Renal cortex interstitium (tissue), 11 donors: ENCODE results near the gene MARK1. TPM values are rescaled to one million over a fixed set of nuclear protein-coding genes. Genes with fewer than 3 reads are reported as not detected.
A peak's percentile ranks its signal among the peaks of the same experiment; 100 is the strongest.
"Not testable (repeated sequence)": the region's sequence is repeated elsewhere in the genome, so short reads cannot be mapped to it uniquely, and the experiment has no call there.

Experiments used
- DNase-seq, 11 donors: peaks; one replicate each; pipeline ENCODE4 v3.0.0-alpha.2; 2013; ENCODE audit warnings: low read depth in 9 of 11, low spot score in 4 of 11; ENCODE audit errors: extremely low read depth in 1 of 11
- polyA plus RNA-seq, 3 donors: library from polyadenylated mRNA; unstranded; fragments of 120-200 nt; gene quantifications; one replicate each; pipeline ENCODE4 v1.2.1, GENCODE V29; 2013; ENCODE audit not compliant: insufficient read length in 3 of 3

Gene MARK1
- polyA plus RNA-seq, 3 donors = 8.9 to 10.9 (median 9.2) TPM

DNA sequence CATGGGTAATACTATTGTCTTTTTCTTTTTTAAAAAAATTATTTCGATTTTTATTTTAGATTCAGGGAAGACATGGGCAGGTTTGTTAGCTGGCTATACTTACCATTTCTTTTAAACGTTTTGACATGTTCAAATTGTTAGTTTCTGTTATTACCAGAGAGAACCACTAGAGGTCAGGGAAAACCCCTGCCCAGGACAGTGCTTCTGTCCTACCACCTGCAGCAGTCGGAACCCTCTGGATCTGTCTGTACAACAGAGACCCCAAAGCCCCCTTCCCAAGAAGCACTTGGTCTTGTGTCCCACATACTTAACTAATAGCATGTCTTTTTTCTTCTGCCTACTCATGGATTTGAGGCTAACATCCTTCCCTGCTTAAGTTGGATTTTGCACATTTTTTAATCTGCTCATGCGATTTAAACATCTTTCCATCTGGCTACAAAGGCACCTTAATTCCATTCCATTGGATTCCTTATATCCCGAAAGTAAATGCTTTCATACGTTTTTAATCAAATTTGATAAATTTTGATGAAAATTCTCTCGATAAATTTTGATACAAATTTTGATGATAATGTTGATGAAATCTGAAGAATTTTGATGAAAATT lies 152.2 kb downstream of the MARK1 start:
- DNase-seq = peak in 5 of 11 donors; percentile 8 to 36 (median 23)

DNA sequence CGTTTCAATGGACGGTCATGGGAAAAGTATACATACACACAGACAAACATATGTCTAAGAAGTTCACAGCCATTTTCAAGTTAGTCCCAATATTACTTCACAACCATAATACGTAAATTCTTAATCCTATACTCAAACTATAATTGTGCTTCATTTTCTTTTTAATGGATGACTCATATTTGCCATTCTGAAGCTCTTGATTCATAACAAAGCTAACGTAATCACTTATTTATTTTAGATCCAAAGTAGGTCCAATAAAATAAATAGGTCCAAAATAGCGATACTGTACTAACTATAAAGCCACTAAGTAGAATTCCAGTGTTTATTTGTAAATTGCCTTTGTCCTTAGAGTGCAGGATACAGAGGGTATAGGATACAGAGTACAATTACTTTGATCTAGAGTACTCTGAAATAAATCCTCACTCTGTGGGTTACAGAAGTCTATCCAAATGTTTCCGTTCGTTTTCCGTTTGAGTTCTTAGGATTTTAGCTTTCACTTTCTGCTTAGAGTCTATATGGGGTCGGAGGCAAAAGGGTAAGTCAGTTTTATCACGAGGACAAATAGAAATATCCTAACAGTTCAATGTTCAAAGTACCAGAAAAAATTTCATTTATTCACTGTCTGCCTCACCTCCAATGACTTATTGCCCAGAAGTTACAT lies 153.4 kb downstream of the MARK1 start:
- DNase-seq = no peak

DNA sequence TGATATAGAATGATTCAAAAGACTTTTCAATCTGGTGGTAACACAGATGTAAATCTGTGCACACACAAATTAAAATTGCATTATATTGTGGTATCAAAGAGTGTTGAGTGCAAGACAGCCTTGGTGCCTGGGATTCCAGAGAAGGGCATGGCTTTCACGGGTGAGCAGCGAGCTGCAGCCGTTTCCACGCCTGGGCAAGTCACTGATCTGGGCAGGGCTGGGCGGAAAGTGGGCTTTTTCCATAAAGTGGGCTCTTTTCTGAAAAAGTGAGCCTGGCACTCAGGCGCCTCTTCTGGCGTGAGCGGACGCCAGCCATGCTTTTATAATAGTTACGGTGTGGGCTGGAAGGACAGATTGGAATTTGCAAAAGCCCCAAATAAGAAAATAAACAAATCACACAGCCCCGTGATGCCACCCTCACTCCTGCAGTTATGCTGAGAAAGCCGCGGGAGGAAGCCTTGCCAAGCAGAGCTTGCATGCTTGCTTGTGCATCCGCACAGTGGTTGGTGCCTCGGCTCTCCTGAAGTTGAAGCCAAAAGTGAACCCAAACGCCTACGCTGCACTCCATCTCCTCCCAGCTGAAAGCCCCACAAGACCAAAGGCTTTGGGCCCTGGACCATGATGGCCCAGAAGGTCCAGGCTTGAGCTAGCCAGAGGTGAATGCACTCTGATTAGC lies 155.1 kb downstream of the MARK1 start:
- DNase-seq = no peak

DNA sequence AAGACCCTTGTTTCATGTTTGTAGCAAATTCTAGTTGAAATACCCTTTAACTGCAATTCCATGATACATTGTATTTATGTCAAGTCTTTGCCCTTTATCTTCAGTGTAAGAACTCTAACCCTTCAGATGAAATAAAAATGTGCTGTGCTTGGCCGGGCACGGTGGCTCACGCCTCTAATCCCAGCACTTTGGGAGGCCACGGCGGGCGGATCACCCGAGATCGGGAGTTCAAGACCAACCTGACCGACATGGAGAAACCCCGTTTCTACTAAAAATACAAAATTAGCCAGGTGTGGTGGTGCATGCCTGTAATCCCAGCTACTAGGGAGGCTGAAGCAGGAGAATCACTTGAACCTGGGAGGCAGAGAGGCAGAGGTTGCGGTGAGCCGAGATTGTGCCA lies 155.8 kb downstream of the MARK1 start:
- not testable (repeated sequence) for DNase-seq

DNA sequence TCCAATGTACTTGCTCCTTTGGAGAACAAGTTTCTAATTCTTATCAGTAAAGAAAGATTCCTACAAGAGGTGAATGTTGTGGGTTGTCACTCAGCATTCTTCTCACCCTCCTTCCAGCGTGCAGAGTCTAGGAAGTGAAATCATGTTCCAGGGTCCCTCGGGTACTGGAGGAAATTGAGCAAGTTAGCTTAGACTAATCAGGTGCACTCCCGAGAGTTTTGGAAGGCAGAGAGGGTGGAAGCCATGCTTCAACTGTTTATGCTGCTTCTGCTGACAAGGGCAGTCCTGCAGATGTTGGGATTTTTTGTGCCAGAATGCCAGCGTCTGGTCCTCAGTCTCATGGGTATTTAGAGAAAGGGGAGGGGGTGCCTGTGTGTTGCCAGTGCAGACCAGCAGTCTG lies 157.0 kb downstream of the MARK1 start:
- no peak for DNase-seq

DNA sequence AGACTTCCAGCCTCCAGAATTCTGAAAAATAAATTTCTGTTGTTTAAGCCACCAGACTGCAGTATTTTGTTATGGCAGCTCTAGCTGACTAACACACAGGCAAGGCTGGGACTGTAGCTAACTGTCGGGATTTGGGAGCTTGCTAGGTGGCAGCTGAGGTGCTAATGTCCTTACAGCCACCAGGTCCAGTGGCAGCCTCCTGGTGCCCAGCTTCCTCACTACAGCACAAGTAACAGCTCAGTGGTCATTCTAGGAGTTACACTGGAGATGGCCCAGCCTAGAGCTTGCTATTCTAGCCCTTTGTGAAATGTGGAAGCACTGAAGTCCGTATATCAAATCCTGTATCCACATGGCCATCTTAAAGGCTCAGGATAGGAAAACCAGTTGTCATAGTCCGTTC lies 157.9 kb downstream of the MARK1 start:
- no peak for DNase-seq

DNA sequence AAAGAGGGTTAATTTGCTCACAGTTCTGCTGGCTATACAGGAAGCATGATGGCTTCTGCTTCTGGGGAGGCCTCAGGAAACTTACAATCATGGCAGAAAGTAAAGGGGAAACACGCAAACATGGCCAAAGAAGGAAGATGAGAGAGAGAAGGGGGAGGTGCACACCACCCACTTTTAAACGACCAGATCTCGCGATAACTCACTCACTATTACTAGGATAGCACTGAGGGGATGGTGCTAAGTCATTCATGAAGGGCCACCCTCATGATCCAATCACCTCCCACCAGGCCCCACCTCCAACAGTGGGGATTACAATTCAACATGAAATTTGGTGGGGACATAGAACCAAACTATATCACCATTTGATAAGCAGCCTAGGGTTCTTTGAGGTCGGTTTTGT lies 159.9 kb downstream of the MARK1 start:
- no peak for DNase-seq

DNA sequence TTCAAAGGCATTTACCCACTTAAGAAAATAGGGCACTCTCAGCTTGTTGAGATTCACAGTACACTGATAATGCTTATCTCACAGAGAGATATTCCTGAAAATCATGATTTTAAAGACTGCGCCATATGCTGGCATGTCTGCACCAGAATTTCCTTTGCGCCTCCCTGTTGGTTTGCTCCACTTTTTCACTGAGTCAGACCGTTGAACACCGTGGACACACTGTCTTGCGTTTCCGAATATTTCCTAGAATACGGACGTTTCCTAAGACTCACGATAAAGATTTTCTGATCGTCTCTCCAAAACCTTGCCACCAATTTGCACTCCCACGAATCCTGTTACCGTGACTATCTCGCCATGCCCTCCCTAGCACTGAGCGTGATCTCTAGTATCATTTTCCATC lies 161.7 kb downstream of the MARK1 start:
- DNase-seq = no peak

DNA sequence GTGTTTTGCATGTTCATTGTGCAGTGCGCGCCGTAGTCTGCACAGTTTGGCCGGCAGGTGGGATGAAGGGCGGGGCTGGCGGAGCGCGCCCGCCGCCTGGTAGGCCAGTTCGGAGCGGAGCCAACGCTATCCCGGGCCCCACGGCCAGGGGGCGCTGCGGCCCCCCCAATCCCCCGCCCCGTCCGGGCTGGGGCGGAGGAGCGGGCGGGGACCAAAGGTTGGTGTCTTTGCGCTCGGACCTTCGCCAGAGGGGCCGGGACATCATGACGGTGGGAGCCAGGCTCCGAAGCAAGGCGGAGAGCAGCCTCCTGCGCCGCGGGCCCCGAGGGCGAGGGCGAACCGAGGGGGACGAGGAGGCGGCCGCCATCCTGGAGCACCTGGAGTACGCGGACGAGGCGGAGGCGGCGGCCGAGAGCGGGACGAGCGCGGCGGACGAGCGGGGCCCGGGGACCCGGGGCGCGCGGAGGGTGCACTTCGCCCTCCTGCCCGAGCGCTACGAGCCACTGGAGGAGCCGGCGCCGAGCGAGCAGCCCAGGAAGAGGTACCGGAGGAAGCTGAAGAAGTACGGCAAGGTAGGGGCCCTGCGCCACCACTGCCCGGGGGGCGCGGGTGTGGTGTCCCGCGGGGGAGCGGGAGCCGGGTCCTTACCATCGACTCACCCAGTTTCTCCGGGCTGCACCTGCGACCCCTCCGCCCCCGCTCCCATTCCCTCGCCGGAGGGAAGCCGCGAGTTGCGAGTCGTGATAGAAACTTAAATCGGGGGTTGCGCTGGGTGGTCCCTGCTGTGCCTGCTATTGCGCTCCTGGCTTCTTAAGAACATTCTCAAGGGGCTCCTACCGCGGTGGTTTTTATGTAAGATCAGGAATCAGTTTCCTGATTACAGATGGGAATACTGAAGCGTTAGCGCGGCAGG lies 162.5 kb downstream of the MARK1 start, which contains the start of gene C1orf115:
TSS of gene C1orf115 (plus strand) at position 224 of the 913 bp plus-strand sequence. CDS start at position 264, 40 bp downstream.
- DNase-seq = peak; percentile 43 to 77 (median 70)

DNA sequence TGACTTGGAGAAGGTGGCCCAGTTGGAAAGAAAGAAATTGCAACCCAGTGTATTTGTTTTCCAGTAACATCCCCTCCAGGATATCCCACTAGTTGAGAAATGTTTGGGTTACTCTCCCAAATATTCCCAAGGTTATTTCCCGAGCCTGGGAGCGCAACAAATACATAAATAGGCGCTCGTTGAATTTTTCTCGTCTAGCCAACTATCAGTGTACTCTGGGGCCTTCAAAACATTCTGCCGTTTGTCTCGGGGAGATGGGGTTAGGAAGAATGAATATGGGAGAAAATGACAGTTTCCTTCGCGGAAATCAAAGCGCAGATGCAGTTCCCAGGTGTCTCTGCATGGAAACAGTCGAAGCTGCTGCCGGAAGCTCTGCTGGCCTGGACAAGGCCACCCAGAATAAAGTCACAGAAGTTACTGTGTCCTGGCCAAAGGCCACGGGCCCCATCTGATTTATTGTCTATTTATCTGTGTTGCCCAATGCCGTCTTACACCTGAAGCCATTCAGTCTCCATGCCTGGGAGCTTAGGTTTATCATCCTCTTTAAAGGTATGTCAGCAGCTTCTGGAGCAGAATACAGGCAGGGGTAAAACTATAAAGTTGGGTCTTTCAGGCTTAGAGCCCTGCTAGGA lies 163.2 kb downstream of the MARK1 start:
- no peak for DNase-seq

DNA sequence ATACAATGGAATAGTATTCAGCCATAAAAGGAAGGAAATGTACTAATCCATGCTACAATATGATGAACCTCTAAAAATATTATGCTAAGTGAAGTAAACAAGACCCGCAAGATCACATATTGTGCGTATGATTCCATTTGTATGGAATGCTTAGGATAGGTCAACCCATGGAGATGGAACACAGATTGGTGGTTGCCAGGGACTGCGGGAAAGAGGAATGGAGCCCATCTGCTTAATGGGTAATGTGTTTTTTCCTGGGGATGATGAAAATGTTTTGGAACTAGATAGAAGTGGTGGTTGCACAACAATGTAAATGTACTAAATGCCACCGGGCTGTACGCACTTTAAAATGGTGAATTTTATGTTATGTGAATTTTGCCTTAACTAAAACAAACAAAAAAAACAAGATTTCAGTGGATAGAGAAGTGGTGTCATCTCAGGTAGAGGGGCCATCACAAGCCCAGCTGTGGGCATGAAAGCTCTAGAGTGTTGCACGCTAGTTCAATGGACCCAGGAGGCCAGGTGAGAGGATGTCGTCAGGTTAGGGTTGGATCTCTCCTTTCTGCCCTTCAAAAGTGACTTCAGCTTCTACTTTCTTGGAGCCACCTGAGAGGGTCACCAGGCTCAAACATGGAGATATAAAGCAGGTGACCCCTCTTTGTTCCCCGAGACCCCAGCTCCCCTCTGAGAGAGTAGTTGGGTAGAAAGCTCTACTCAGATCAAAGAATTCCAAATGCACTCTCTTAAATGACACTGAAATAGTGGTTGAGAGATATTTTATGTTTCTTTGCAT lies 164.7 kb downstream of the MARK1 start:
- DNase-seq = no peak

DNA sequence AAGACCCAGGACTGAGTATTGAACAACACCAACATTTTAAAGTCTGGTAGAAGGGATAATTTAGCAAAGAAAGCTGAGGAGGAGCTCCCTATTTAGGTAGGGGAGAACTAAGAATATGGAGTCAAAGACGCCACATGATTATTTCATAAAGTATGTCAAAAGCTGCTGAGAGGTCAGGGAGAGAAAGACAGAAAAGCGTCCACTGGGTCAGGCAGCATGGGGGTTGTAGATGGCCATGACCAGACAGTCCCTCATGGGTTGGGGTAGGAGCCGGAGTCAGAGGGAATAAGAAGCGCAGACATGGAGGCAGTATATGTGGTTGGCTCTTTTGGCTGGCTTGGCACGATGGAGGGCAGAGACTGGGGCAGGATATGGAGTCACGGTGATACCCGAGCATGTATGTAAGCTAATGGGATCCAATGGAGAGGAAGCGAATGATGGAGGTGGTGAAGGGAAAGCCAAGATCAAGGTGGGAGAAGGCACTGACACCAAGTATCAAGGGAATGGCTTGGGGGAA lies 167.0 kb downstream of the MARK1 start:
- DNase-seq = no peak

DNA sequence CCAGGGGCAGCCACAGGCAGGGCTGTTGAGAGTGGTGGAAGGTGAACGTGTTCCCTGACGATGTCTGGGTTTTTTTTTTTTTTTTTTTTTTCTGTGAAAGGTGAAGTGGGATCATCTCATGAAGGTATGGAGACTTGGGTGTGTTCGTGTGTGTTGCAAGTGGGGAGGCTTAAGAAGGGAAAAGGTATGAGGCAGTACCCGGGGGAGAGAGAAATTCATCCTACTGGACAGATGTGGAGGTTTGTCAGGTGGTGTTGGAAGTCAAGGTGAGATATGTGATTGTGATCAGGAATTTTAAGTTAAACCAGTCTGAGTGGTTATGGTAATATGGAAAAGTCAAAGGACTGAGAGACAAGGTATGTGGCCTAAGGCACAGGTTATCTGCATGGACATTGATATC lies 167.5 kb downstream of the MARK1 start:
- DNase-seq = no peak

DNA sequence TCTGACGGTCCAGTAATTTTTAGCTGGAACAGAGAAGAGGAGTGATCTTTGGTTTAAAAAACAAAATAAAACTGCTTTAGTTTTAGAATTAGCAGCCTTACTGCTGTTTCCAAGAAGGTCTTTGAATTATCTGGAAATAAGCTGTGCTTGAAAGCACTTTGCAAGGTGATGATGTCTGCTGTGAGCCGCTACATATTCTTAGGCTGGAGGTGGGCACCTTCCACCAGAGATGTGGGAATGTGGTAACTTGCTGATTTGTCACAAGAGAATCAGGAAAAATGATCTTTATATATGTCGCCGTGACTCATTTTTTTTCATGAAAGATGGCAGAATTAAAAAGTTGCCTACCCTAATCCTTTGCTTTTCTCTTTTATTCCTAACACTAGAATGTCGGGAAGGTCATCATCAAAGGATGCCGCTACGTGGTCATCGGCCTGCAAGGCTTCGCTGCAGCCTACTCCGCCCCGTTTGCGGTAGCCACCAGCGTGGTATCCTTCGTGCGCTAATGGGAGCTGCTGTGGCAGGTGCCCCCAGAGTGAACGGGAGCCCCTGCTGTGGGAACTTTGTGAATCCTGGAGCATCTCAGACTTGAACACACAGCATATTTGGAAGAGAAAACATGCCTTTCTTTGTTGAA lies 168.4 kb downstream of the MARK1 start:
- DNase-seq = no peak

DNA sequence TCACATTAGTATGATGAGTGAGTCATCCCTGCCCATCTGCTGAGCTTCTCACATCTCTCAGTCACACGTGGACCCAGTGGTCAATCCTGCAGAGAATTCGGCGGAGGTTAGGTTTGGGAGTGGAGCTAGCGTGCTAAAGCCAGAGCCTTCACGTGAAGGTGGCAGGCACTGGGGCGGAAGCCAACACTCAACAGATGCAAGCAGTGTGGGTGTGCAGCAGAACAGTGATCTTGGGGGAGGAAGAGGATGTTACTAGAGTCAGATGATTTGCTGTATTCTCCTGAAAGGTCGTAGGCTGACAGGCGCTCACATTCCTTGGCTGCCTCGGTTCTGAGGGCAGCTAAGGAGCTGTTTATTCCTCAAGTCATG lies 168.9 kb downstream of the MARK1 start:
- no peak for DNase-seq

DNA sequence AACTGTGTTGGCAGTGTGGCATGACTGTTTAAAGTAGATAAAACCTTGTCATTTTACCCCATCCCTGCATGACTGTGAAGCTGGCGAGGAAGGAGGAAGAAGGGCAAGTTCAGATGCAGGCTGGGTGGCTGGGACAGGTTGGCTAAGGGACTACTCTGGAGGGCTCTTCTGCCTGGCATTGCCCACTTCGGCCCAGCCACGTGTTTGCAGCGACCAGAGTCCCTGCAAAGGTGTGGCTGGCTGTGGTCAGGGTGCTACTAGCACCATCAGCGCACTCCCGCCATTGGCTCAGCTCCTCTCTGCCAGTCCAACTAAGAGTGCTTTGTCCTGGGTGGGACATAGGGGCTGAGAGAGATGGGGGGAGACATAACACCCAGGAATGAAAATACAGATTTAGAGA lies 169.4 kb downstream of the MARK1 start:
- DNase-seq = no peak

DNA sequence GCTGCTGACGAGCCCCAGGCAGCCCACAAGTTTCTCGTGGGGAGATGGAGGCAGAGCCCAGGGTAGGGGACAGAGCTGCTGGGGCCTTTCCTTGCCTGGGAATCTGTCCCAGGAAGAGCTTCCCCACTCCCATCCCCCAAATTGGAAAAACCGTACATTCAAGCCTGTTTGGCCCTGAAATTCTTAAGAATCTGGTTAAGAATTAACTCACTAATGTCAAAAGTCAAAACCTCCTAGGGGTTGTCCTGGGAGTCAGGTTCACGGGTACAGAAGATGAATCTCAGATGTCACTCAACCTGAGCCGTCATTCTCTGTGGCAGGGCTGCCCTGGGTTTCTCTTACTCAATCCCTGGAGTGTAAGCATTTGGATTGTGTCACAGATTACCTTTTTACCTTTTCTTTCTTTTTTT lies 170.7 kb downstream of the MARK1 start:
- DNase-seq = no peak

DNA sequence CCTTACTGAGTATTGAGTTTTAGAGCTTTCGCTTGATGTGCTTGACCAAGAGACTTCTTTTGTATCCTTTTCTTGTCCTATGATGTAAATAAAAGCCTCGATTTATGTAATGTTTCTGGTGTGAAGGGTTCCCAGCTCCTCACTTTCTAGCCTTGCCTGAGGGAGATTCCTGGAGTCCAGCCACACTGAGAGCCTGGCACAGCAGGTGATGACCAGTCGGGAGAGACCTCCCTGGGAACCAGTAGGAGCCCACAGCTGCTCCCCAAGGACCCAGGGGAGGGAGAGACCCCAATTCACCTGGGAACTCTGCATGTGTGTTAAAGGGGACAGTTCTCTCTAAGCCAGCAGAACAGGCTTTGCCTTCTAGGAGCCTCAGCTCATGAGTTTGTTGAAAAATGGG lies 171.1 kb downstream of the MARK1 start:
- DNase-seq = no peak
